Stimulated activated naive CD4-positive, alpha-beta T cell (primary cell): ENCODE measurements around the gene HEYL.

ENCODE experiments used
- DNase-seq, 6 experiments: peaks; one replicate each; lab custom pipeline; 2025; lab: John Stamatoyannopoulos, UW

The HEYL gene

DNA sequence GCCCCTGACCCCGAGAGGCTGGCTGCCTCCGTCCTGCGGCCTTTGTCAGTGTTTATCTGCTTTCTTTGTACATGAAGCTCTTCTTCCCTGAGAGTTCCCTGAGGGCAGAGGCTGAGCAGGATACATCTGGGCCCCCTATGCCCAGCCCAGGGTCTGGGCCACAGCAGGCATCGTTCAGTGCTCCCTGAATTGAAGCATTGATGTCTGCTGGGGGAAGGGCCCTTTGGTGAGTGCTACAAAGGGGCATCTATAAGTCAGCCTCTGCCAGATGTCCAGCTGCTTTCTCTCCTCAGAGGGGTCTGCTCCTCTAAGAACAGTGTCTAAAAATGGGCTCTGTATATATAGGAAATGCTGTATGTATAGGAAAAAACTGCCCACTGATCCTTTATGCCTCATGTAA lies 2.1 kb downstream of the HEYL start:
- no peak for DNase-seq

DNA sequence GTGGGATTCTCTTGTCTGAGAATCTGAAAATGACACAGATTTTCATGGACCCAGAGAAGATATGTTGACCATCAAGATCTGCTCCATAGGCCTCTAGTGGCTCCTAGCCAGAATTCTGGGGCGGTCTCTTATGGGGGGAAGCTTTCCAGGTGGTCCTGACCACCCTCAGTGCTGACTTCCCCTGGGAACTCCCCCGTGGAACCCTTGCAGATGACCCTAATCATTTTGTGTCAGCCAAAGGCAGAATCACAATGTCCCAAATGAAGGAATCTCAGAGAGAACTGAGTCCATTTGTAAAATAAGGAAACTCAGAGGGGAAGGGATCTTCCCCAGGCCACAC lies 3.6 kb downstream of the HEYL start:
- no peak for DNase-seq

DNA sequence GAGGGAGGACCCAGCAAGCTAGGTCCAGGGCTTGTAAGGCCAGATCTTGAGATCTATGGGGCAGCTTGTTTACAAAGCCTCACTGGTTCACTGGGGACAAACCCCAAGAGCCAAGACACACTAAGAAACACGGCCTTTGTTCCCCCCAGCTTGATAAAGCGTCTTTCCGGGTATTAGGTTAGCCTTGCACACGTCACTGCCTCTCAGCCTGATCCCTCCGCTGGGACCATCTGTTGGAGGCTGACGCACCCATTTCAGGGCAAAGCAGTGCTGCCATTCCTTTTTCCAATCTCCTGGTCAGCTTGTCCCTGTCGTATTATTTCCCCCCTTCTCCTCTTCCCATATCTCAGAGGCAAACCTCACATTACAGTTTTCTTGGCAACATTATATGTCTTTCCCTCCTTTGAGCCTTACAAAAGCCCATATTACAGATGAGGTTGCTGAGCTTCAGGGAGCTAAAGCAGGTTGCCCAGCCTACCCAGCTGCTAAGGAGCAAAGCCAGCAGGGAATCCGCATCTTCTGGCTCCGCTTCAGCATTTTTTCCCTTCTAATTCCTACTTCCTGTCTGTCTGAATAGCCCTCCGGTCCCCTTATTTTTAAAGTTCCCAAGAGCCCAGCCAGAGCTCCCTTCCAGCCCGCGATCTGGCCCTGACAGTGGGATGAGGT lies 4.1 kb downstream of the HEYL start:
- no peak for DNase-seq

DNA sequence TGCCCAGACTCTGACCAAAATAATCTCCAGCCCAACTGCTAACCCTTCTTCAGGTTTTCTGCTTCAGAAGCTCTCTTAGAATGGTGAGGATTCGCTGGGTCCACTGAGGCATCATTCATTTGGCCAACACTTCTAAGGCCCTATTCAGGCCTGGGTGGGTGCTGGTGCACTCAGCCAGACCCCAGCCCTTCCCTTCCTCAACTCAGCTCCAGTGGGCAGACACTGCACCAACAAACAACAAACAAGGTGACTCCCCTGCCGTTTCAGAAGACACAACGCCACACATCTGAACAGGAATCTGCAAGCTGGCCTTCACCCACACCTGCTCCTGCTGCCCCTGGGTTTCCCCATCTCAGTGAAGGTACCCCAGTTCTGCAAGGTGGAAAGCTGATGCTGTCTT lies 6.0 kb downstream of the HEYL start:
- DNase-seq = no peak

DNA sequence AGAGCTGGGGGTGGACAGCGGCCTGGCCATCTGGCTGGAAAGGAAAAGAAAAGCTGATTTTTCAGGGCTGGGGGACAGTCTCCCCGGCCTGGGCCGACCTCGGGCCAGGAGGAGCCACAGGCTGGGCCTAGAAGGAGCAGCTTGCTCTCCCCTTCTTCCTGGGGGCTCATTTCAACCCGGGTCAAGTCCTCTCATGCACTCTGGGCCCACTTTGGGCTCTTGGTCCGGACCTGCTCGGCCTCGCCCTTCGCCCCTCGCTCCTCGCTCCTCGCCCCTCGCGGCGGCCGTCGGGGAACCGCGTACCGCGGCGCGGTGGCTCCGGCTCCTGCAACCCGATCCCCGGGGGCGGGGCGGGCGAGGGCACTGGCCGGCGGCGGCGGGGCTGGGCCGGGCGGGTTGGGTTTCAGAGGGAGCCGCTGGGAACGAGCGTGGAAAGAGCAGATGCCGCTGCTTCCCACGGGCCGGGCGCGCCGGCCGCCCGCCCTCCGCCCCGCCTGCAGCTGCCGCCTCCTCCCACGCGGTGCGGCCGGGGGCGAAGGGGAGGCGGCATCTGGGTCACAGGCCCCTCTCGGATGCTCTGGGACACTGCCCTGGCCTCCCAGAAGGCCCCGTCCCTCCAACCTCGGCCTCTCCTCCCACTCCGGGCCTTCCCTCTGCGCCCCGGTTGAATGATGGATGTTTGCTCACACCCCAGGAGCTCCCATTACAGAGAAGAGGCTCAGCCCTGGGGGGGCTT lies 6.6 kb downstream of the HEYL start:
- no peak for DNase-seq

DNA sequence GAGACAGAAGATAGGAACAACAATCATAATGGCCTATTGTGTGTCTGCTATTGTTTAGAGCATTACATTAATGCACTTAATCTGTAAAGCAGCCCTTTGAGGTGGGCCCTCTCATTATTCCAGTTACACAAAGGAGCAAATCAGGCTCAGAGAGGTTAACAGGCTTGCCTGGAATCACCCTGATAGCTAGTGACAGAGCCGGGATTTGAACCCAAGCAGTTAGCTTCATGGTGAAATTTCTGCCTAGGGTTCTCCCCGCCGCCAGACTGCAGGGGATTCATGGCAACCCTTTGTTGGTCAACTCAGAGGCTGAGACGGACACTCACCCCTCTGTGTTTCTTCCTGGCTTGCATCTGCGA lies 7.1 kb downstream of the HEYL start:
- DNase-seq = no peak

DNA sequence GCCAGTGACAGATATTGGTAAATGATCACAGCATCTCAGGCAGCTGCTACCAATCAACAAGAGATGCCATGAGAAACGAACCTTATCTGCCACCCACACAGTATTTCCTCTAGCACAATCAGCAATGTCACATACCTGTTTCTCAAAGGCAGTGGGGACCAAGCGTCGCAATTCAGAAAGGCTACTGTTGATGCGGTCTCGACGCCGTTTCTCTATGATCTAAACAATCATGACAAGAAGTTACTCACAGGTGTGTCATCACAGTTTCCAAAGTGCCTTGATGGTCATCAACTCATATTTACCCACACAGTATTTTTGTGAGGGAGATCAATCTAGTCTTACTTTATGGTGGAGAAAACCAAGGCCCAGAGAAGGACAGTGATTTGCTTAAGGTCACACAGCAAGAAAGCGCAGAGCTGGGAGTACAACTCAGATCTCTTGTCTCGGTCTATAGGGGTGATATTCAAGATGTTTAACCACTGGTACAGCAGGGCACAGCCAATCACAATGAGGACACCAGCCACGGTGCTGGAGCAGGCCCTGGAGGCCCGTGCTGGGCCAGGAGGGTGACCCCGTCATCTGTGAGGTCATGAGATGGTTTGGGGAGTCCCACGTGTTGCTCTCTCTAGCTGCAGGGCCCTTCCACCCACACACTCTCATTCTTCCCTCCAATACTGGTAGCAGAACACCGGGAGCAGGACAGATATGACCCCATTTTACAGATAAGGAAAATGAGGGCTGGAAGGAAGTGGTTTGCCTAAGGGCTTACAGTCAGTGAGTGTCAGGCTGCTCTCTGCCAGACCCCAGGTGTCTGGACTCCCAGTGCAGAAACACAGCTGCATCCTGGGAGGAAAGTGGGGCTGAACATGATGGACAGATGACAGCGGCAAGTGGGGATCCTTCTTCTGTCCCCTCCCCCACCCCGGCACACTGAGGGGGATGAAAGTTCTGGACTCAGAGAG lies 7.8 kb downstream of the HEYL start:
- DNase-seq = no peak

DNA sequence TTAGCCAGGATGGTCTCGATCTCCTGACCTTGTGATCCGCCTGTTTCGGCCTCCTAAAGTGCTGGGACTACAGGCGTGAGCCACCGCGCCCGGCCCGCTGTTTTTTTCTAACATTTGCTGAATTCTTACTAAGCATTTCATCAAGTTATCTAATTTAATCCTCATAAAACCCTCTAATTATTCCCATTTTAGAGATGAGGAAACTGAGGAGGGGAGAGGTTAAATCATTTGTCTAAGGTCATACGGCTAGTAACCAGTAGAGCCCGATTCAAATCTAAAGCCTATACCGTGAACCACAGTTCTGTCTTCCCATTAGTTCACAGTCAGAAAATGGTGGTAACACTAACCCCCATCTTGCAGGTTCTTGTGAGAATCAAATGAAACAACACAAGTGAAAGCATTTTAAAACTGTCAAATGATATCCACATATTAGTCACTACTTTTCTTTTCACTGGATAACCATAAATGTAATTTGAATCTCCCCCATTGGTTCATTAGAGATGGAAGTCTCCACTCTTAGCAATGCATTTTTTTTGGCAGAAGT lies 10.6 kb downstream of the HEYL start:
- DNase-seq = no peak

DNA sequence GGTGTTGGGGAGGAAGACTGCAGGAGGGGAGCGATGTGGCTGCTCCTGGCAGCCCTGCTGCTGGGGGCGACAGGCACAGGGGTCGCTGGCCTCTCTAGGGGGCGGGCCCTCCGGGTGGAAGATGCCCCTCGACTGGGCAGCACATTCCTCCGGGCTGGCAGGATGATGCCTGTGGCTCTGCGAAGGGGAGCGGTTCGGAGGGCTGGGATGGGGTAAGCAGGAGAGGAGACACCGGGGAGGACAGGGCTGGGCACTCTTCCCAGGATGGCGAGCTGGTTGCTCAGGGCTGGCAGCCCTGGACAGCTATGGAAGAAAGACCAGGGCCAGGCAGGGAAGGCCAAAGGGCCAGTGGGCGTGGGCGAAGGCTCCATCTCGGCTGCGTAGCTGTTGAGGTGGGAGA lies 12.8 kb downstream of the HEYL start:
- DNase-seq = no peak

DNA sequence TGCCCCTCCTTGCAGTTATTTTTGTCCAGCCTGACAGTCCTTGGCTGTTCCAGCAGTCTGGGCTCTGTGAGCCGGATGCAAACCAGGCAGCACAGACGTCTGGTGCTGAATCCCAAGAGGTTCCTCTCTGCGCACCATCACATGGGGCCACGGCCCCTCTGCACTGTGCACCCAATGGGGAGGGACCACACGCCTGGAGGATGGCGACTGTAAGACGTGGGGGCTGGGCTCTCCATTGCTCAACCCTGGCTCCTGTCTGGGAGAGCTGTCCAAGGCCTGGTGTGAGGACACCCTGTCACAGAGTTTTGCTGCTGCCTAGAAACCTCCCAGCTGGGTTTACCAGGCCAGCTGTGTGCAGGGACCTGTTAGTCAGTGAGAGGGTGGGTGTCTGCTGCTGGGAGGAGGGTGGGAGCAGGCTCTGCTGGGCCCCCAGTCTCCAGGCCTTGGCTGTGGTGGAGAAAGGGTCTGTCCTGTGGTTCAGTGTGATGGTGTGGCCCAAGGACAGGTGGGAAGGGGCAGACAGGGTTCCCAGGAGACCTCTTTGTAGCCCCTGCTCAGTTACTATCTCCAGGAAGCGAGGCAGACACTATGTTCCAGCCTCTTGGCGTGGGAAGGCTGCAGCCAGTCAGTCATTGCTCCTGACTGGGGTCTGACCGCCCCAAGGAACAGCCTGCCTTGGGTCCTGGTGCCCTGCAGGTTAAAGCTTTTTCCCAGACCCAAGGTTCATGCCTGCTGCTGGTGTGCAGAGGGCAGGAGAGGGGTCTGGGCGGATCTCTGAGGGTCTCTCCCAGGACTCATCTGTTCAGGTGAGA lies 13.8 kb downstream of the HEYL start:
- no peak for DNase-seq

DNA sequence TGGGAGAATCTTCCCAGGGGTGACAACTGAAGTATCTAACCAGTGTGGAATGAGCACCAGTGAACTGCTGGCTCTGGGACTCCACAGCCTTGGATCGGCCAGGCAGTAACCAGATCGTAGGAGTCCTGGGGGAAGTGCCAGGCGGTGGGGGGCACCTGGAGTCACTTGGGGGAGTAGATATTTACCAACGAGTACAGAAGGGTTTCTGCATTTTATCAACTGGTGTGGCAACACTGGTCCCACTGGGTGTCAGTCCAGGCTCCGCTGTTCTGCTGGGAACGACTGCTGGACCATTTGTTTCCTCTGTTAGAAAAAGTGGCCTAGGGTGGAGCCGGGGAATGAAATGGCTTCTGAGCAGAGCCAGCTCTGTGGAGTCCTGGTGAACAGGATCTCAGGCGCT lies 14.4 kb downstream of the HEYL start:
- no peak for DNase-seq

DNA sequence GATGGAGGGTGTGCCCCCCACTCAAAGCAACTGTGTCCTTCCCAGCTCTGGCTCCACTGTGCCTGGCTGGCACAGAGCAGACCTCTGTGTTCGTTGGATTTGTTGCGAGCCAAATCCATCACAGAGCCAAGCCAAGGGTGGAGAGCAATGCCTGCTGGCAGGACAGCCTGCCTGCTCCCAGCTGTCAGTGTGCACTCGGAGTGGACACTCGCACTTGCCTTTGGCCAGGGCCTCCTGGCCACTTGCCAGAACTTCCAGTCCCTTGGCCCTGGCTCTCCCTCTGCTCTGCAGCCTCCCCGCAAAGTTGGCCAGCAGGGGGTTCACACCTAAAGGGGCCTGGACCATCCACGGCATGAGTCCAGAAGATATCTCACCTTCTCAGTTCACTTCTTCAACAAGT lies 16.4 kb downstream of the HEYL start:
- no peak for DNase-seq

DNA sequence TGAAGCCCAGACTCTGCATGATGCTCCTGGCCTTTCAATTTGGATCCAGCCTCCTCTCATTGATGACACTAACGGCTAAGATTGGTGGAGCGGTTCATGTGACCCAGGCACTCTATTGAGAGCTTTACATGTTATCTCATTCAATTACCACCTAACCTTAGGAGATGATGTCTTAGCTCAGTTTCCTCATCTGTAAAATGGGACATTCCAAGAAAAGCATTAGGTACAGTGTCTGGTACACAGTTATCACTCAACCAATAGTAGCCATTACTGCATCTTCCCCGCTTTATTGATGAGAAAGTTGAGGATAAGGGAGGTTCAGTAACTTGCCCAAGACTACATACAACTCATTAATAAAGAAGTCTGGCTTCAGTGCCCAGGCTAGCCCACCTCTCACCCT lies 17.0 kb downstream of the HEYL start:
- DNase-seq = no peak

DNA sequence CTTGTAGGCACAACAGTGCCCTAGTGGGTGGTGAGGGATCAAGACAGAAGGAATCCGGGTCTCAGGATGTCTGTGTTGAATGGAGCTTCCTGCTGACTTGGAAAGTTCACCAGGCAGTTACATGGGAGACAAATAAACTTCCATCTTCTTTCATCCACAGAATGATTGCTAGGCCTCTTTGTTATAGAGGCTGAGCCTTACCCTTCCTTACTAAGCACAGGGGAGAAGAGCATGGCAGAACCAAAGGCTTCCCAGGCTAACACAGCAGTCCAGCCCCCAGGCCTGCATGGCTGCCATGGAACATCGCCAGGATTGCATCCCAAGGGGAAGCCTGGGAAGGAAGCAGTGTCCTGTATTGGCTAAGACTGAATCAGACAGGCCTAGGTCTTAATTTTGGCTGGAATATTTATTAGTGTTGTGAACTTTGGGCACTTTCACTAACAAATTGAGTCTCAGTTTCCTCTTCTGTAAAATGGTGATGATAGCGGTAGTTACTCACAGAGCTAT lies 18.7 kb downstream of the HEYL start:
- DNase-seq = no peak

DNA sequence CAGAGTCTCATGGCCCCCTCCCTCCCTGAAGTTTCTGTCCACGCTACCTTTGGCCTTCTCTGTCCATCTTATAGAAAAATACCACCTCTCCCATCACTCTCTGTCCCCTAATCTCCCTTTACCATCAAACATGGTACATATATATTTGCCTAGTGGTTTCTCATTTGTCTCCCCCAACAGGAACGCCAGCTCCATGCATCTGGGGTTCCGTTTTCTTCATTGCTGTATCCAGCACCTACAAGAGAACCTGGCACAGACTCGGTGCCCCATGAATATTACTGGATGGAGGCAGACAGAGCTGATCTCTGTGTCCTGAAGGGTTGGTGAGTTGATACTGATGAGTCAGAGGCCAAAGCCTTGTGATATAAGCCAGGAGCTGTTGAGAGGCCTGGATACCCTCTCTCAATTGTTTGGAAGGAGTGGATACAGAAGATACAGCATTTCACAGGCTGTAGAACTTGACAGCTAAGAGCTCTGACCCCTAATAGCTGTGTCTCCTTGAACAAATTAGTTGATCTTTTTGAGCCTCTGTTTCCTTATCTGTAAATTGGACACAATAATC lies 21.9 kb downstream of the HEYL start:
- no peak for DNase-seq

DNA sequence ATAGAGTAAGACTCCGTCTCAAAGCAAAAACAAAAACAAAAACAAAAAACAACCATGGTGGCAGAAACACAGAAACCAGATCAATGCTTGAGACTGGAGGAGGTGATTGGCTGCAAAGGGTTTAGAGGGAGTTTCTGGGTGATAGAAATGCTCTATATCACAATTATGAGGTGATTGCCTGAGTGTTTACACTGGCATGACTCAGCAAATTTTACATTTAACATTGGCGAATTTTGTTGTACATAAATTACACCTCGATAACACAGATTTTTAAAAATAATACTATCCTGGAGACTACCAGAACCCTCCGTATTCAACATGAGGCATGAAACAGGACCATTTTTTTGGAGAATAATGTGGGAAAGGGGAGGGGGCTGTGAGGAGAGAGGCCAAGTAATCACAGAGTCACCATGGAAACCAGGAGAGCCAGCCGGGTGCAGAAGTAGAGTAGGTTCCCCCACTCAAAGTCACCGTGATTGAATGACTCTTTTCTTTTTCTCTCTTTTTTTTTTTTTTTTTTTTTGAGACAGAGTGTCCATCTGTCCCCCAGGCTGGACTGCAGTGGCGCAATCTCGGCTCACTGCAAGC lies 24.3 kb downstream of the HEYL start:
- no peak for DNase-seq

DNA sequence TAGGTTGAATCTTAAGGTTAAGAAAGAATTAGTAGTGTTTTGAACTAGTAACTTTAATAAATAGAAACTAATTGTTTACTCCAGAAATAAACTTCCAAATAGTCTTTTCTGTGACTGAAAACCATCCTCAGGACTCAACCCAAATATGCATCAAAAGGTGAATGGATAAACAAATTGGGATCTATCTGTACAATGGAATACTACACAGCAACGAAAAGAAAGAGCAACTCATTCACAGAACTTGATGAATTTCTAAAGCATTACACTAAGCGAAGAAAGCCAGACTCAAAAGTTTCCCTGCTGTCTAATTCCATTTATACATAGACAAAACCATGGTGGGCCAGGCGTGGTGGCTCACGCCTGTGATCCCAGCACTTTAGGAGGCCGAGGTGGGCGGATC lies 25.0 kb downstream of the HEYL start:
- DNase-seq = no peak

DNA sequence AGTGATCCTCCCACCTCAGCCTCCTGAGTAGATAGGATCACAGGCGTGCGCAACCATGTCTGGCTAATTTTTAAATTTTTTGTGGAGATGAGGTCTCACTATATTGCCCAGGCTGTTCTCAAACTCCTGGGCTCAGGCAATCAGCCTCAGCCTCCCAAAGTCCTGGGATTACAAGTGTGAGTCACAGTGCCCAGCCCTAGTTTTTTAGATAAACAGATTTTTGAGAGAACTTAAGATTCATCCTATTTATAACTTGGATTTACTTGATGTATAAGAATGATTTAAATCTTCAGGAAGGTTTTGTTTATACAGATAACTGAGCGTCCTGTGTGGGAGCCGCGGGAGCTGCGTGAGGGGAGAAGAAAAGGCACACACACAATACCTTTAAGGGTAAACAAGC lies 26.2 kb downstream of the HEYL start:
- DNase-seq = no peak

DNA sequence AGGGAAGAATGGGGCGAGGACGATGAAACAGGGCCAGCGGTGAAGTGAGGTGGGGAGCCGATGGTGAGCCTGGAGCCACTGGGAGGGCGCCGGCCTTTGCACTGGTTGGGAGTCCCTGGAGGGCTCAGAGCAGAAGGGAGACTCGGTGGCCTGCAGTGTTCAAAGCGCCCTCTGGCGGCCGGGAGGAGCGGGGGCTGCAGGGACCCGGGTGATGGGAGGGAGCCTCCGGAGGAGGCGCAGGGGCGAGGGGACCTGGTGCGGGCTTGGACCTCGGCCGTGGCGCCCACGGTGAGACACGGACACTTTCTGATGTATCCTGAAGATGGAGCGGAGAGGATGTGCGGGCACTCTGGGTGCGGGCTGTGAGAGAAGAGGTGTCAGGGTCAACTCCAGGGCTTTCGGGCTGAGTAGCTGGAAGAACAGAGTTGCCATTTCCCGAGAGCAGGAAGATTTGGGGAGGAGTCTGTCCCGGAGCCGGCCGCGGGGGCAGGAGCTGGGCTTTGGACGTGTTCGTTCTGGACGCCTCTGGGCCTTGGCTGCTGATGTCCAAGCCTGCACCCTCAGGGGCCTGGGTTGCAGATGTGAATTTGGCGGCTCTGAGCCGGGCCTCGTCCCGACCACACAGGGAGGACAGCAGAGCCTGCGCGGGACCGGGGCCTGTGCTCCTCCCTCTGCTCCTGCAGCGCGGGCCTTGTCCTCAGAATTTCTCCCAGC lies 29.7 kb downstream of the HEYL start:
- DNase-seq = peak in 5 of 6 experiments; percentile 26 to 68 (median 65)

DNA sequence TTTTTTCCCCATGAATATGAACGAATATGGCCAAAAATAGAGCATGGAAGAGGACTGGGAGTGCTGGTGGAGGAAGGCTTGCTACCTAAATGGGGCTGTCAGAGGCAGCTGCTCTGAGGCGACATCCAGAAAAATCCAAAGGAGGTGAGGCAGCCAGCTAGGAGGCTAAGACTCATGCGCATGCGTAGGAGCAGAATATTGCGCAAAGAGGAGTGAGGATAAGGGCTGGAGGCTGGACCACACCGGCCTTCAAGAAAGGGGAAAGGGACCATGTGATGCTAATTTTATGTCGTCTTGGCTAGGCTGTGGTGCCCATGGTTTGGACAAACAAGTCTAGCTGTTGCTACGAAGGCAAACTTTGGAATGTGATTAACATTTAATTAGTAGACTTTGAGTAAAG lies 30.5 kb downstream of the HEYL start:
- no peak for DNase-seq
